Body of pancreas (tissue), 4 donors: ENCODE data around the gene ZNF831.

Source experiments
- POLR2A ChIP-seq, 3 donors: fragments of 450-650 bp; IDR thresholded peaks; one replicate each; pipeline ENCODE4 v1.6.1; 2016; ENCODE audit warnings: antibody characterized with exemption in 3 of 3, mild to moderate bottlenecking in 2 of 3
- TF ChIP-seq, protein P1 (sequence below), 7 experiments: fragments of 450-650 bp in 4 of 7; fragments of 200-600 bp in 3 of 7; sonication (generic) in 3 of 7; IDR thresholded peaks; one replicate each; pipeline ENCODE4 v1.5.1; 2016 to 2019; ENCODE audit warnings: antibody characterized with exemption in 7 of 7

GRCh38 chr20:59153355-59153681, 10.3 kb upstream of the ZNF831 start:
- TF ChIP-seq, protein P1, sequence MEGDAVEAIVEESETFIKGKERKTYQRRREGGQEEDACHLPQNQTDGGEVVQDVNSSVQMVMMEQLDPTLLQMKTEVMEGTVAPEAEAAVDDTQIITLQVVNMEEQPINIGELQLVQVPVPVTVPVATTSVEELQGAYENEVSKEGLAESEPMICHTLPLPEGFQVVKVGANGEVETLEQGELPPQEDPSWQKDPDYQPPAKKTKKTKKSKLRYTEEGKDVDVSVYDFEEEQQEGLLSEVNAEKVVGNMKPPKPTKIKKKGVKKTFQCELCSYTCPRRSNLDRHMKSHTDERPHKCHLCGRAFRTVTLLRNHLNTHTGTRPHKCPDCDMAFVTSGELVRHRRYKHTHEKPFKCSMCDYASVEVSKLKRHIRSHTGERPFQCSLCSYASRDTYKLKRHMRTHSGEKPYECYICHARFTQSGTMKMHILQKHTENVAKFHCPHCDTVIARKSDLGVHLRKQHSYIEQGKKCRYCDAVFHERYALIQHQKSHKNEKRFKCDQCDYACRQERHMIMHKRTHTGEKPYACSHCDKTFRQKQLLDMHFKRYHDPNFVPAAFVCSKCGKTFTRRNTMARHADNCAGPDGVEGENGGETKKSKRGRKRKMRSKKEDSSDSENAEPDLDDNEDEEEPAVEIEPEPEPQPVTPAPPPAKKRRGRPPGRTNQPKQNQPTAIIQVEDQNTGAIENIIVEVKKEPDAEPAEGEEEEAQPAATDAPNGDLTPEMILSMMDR (IDR thresholded peaks at IDR 0.05) = no peak
- no peak for TF ChIP-seq POLR2A (IDR thresholded peaks at IDR 0.05)
